ENCODE results near the gene SPOCK1.

The SPOCK1 gene

DNA sequence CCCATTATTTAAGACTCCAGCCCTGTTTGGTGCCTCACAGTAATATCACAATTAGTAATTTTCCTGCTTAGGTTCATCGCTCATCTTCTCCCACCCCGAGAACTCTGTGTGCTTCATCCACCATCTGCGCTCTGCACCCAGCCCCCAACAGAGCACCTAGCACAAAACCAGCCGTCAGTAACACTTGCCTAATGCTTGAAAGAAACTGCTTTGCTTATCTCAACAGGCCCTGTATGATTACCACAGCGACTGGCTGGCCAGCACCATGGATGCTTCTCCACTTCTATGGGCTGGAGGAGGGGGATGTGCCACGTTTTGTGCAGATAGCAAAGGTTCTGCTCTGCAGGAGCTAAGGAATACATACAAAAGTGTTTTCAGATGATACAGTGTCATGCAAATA, 166.8 kb downstream of the SPOCK1 start:
- DNase-seq (ENCODE audit: low read depth in 2 of 2) = no peak

DNA sequence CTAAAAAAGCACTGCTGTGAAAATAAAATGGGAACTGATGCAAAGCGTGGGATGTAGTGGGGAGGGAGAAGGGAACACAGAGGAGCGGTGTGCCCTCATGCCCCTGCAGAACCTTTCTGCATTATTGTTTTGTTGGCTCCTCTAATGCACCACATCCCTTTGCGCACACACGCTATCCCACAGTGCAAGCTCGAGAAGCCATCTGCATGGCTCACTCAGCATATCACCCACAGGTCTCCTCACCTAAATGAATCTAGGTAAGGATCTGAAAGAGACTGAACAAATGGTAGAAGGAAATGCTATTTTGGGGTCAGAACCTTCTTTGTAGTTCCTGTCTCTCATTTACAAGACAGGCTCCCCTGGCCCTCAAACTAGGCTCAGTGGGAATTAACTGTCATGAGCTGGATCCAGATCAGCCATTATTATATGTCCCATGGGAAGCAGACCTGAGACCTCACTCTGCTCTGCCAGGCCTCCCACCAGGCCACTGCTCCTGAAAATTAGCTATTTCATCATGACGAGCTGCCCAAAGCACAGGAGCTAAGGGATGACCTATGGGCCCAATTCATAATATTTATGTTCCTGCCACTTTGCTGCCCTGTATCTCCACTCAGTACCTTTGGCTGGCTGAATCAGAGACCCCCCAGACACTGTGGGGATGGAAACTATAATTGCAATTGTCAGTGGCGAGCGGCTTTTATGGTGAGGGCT, 169.4 kb downstream of the SPOCK1 start:
- no peak for DNase-seq (ENCODE audit: low read depth in 2 of 2)

DNA sequence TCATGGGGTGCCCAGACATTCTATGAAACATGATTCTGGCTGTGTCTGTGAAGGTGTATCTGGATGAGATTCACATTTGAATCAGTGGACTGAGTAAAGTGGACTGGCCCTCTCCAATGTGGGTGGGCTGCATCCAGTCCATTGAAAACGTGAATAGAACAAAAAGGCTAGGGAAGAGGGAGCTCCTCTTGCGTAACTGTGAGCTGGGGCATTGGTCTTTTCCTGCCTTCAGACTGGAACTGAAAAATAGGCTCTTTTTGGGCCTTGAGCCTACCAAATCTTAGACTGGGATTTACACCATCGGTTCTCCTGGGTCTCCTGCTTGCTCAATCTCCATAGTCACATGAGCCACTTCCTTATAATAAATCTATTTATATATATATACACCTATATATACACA, 170.1 kb downstream of the SPOCK1 start:
- no peak for DNase-seq (ENCODE audit: low read depth in 2 of 2)

DNA sequence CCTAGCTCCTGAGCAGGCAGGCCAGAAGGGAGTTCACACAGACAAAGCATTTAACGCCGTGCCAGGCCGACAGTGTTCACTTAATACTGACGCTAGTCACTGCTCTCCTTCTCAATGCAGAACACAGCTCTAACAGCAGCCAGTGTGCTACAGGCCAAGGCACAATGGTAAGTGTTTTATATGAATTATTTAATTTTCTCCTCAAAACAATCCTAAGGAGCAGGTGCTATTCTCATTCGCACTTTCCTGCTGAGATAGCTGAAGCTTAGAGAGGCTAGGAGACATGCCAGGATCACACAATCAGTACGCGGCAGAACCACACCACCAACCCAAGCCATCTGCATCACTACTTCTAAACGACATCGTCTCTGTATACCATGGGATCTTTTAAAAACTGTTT, 170.7 kb downstream of the SPOCK1 start:
- DNase-seq (ENCODE audit: low read depth in 2 of 2) = no peak

DNA sequence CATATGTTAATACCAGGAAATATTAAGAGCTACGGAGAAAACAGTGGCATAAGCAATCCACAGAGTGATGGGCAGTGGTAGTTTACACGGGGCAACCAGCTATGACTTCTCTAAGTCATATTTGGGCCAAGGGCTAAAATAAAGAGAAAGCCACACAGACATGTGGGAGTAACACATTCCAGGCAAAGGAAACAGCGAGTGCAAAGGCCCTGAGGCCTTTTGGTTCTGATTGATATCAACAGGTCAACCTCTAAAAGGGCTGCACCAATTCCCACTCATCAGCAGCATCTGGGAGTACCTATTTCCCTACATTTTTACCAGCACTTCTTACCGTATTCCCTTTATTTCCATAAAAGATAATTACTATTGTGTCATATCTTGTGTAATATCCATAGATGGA, 173.4 kb downstream of the SPOCK1 start:
- no peak for DNase-seq (ENCODE audit: low read depth in 2 of 2)

DNA sequence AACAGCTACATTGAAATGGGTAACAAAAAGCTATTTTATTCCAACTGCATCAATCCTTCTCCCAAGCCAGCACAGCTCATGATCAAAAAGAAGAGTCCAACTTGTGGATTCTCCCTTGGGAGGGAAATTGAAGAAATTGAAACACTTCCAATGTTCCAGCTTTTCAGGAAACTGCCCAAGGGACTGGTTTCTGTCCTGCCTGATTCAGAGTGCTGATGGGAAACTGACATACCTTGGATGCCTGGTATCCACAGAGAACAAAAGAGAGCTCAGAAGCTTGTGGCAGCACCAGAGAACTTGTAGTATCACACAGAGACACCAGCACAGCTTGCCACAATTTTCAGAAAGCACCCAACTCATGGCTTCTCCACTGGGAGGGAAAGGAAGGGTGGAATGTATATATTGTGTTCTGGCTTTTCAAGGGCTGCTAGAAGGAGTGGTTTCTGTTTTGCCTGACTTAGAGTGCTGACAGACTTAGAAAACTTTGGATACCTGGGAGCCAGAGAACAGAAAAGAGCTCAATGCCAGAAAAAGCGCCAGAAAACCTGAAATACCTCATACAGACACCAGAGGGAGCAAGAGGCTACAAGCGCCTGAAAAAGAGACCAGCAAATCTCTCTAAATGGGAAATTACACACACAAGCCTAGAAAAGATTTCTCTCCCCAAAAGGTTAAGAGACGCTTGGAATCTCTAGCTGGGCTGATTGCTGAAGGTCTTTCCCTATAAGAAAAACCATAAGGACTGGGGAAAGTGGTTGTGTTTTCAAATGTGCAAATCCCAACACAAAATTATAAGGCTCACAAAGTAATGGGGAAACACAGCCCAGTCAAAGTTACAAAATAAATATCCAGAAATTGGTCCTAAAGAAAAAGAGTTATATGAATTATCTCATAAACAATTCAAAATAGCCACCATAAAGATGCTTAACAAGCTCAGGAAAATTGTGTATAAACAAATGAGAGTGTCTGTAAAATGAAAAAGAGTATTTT, 178.8 kb downstream of the SPOCK1 start:
- no peak for DNase-seq (ENCODE audit: low read depth in 2 of 2)

DNA sequence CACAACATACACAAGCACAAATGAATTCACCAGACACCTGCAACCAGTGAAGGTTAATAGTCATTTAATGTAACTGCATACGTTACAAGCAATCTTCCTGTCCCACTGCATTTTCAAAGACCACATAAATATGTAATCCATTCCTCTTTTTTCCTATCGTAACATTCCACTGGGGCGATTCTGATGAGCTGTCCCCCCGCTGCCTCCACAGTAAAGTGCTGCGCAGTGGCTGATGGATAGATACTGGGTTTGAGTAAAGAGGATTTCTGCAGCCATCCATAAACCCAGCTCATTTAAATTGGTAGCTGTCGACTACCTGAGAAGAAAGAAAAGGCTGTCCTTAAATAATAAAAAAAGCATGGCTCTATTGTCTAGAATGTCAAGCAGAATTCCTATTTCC, 181.1 kb downstream of the SPOCK1 start:
- DNase-seq (ENCODE audit: low read depth in 2 of 2) = no peak

DNA sequence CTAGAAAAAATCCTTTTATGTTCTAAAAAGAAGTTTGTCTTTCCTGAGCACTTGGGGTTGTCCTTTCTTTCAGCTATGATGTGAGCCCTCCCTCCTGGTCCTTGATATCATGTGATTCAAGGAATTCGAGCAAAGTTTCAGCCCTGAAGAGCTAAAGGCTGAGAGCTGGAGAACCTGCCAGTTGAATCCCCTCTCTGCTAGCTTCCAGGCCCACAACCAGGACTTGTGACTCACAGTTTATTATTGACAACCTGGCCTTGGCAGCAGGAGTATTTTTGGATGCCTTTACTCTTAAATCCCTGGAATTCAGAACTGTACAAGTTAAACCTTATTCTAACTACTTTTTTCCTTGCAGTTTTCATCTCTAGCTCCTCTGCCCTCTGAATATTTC, 182.8 kb downstream of the SPOCK1 start:
- no peak for DNase-seq (ENCODE audit: low read depth in 2 of 2)

DNA sequence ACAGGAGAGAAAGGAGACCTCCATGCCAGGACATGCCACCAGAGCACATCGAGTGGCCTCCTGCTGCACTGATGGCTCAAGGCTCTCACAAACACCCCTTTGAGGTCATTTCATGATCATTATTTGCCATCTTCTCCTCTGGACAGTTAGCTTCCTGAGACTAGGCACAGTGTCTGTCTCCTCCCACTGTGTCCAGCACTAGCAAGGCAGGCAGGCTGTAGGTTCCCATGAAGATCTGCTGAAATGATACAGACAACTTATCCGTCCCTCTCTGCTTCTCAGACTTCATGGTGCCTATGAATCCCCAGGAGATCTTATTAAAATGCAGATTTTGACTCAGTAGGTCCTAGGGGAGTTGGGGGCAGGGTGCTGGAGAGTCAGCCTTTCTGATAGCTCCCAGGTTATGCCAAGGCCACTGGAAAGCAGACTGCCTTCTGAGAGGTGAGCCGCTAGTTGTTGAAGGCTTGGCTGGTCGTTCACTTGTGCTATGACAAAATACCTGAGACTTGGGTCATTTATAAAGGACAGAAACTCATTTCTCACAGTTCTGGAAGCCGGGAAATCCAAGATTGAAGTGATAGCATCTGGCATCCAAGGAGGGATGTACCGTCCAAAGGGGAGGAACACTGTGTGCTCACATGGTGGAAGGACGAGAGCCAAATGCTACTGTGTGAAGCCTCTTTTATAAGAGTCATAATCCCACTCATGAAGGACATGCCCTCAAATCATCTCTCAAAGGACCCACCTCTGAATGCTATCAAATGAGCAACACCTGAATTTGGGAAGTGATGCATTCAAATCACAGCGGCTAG, 183.4 kb downstream of the SPOCK1 start:
- no peak for DNase-seq (ENCODE audit: low read depth in 2 of 2)

DNA sequence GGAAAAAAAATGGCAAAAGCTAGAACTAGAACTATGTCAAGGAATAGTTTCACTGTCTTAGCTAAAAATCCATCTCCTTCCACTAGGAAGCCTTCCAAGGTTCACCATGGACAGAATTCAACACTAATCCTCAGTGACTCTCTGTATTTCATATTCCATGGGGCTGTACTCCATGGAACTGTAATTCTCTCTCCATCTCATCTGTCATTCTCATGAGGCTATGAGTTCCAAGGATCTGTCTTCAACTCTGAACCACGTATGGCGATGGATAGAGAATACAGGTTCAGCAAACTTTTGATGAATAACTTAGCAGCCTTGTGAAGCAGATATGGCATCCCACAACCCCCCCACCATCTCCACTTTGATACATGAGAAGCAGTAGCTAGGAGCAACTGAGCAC, 184.0 kb downstream of the SPOCK1 start:
- DNase-seq (ENCODE audit: low read depth in 2 of 2) = no peak

DNA sequence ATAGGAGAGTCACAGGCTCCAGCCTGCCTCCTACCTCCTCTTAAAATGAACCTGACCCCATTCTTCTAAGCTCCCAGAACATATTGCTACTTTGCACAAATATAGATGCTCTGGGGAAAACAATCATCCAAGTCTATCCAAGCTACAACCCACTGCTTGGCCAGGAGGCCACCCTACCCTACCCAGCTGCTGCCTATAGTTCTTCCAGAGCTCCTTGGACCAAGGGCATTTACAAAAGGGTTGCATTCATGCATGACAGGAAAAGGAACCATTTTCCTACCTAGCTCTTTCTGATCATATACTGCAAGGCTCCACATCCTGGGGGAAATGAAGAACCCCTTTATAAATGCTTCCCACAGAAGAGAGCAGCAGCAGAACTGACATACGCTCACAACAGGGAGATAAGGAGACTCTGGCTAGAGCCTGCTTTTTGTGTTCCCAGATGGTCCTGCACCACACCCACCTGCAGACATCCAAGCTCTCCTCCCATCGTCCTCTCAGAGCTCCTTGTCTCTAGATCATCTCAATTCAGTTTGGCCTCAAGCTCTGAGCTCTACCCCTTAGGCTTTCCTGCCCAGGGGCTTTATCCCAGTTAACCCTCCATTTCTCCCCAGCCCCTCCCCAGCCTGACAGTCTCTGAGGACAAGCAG, 185.5 kb downstream of the SPOCK1 start:
- DNase-seq (ENCODE audit: low read depth in 2 of 2) = no peak

DNA sequence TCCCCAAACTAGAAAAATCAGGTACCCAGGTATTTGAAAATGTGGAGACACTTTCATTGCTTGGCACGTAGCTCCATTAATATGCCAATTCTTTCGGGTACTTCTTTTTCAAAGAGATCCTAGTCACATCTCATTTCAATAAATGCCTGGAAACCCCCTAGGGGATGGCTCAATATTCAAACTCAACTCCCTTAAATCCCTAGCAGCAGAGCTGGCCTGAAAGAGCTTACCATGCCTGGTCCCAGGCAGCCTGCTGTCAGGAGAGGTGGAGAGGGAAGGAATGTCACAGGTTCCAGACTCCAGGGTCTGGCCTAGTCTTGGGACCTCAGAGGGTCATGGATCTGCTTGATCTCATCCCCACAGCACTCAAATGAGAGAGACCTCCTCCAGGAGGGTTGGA, 187.1 kb downstream of the SPOCK1 start:
- no peak for DNase-seq (ENCODE audit: low read depth in 2 of 2)

DNA sequence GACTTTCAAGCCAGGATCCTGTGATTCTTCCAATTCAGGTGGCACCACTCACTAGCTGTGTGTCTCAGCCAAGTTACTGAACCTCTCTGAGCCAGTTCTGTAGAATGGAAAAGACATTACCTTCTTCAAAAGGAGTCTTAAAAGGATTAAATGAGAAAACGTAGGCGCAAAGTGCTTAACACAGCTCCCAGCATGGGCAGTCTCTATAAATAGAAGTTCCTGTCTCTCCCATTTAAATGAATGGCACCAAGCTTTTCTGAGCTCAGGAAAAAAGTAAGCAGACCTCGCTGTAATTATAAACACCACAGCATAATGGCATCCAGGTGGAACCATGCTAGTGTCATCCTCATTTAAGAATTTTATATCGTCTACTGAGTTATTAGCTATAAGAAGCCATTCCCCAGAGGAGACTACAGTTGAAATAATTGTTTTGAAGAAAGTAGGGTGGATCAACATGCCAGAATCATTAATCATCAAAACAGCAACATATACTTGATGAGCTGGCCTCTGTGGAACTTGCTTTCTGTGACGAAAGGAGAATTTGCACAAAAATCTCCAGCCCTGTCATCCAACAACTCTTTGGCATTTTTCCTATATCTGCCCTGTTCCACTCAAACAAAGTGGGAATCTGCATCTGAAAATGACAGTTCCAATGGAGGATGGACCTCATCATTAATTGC, 188.9 kb downstream of the SPOCK1 start:
- no peak for DNase-seq (ENCODE audit: low read depth in 2 of 2)

DNA sequence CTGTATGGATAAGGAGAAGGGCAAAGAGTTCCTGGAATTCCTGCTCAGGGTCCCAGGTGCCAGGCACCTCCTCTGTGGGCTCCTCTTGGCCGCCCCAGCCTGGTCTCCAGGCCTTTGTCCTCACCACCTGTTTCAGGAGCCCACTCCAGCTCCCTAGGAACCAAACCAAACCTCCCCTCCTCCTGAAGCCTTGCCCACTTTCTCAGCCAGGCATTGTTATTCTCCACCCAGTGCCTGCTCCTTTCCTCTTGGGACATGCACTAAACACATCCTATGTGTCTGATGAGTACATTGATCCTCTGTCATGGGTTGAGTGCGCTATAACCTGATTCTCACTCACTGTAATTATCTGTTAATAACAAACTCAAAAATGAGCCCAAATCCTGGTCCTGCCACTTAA, 189.8 kb downstream of the SPOCK1 start:
- DNase-seq (ENCODE audit: low read depth in 2 of 2) = no peak

DNA sequence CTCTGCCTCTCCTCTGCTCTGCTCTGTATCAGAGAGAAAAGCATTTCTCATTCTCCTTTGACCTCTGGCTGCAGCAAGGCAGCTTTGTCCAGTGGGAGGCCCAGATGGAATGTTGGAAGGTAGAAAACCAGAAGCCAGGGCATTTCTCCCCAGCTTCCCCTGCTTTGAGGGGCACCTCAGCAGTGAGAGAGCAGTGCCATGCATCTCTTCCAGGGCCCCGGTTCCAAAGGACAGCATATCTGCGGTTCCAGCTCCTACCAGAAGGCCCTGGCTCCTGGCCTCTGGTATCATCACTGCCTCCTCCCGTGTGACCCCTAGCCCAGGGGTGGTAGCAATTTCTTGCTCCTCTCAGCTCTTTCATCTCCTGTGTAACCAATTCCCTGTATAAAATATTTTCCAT, 190.8 kb downstream of the SPOCK1 start:
- DNase-seq (ENCODE audit: low read depth in 2 of 2) = no peak

DNA sequence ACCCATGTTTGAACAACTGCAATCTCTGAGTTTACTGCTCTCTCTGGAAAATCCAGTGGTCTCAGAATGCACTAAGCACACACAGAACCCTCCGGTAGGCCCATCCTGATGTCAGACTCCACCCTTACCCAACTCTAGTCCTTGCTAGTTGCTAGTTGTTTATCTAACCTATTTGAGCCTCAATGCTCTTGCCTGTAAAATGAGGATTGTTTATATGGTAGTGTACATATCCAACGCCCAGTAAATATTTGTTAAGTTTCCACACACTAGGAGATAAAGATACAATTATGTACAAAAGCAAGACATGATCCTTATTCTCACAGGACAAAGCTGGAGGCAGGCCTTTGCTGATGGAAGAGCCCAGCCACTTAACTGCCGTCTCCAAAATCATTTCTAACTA, 192.2 kb downstream of the SPOCK1 start:
- DNase-seq (ENCODE audit: low read depth in 2 of 2) = no peak

DNA sequence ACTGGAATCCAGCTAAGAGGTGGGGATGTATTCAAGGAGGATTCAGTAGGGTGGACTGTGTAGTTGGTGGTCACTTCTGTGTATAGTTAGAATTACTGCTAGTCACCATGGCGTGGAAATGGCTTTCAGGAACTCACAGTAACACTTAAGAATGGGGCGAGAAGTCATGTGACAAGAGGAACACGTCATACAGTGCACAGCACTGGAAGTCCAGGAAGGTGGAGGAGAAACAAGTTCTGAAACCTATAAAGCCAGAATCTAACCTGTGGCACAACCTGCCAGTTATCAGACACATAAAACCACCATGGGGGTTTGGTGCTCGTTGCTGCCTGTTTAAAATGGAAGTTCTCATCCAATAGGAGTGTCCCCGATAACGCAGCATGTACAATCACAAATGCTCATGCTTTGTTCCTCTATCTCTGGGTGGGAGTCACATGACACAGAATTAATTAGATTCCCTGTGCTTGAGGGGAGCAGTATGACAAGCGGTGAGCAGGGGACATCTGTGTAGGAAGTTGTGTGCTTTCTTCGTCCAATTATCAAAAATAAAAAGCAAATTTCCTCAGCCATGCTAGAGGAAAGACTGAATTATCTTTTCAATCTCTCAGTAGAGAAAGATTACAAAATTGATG, 193.0 kb downstream of the SPOCK1 start:
- no peak for DNase-seq (ENCODE audit: low read depth in 2 of 2)

DNA sequence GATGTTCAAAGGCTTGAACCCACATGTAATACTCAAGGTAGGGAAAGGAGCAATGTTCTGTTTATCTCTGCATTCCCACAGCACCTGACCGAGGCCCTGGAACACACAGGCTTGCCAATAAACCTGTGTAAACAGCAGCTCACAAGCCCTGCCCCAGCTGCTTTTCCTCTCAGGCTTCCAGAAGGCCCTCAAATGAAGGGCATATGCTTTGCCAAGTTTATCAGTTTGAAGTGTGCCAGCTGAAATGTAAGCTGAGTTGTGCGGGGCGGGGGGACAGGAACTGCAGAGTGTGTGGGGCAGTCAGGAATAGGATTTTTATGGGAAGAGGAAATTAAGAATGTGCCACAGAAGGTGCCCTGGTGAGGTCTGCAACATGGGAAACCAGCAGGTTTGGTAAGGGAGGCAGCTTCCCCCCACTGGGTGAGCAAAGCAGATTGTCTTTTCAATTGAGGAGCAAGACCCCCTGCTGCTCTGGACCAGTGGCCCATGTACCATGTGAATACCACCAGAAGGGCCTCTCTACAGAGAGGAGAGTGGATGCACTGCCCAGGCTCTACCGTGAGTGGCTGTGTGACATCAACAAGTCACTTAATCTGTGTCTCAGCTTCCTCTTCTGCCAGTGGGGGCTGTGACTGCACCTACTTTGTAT, 194.8 kb downstream of the SPOCK1 start:
- no peak for DNase-seq (ENCODE audit: low read depth in 2 of 2)

DNA sequence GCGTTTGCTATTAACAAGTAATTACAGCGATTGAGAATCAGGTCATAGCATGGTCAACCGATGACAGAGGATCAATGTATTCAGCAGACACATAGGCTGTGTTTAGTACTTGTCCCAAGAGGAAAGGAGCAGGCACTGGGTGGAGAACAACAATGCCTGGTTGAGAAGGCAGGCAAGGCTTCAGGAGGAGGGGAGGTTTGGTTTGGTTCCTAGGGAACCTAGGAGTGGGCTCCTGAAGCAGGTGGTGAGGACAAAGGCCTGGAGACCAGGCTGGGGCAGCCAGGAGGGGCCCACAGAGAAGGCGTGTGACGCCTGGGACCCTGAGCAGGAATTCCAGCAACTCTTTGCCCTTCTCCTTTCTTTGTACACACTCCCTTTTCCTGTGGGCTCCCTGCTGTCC, 195.6 kb downstream of the SPOCK1 start:
- no peak for DNase-seq (ENCODE audit: low read depth in 2 of 2)
